Measurements from ENCODE around the gene CYP3A7. TPM values are rescaled to one million over a fixed set of nuclear protein-coding genes. Genes with fewer than 3 reads are reported as not detected.
"Not testable (repeated sequence)": the region's sequence is repeated elsewhere in the genome, so short reads cannot be mapped to it uniquely, and the experiment has no call there.

Gene CYP3A7
- total and polyA plus RNA-seq, 12 donors, result not detected

DNA sequence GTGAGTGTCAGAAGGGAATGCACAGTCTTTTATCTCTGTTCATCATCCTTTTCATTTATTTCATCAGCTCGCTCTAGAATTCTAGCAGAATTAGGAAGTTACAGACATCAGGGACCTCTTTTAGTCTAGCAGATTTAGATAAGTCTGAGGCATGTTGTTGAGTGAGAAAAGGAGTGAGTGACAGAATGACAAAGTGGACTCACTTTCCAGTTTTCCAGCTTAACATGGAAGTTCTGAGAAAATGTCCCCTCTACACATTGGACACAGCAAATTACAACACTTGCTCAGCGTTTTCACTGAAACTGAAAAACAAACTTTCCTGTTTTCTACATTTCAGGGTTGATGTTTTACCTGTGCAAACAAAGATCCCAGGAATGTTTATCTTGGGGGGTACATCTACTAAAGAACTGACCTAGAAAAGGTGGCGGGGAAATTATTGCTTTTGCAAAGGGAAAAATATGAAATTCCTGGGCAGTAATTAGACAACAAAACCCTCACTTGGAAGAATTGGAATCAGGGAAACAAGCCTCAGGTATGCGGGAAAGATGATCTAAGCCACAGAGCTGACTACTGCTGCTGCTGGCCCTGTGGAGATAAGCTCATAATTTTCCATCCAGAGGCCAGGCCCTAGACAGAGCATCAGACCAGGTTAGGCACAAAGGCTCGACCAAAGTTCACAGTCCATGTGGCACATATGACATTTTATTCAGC lies 40.6 kb downstream of the CYP3A7 start:
- H3K36me3 ChIP-seq, result no peaks in the 10 kb centered on the region
- ATAC-seq, result no peak

DNA sequence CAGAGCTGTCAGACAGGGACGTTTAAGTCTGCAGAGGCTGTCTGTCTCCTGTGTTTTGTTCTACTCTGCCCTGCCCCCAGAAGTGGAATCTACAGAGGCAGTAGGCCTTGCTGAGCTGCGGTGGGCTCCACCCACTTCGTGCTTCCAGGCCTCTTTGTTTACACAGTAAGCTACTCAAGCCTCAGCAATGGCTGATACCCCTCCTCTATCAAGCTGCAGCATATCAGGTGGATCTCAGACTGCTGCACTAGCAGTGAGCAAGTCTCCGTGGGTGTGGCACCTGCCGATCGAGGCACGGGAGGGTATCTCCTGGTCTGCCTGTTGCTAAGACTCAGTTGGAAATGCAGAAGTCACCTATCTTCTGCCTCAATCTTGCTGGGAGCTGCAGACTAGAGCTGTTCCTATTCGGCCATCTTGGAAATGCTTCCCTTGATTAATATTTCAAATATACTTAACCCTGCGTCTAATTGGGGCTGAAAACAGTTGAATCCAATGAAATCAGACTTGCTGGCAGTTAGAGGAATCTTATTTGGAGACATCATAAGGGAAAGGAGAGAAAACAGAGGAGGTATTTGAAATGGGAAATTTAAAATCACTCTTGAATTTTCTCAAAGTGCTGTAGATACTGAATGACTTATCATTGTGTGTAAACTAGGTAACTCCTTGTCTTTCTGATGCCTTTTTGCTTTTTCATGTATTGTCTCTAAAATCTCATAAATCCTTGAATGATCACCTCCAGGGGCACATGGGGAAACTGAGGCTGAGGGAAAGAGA lies 41.4 kb downstream of the CYP3A7 start:
- intact Hi-C loops (cut with DNase I), result no loop called here
- Histone ChIP-seq H3K4me1 (no peaks in the 10 kb centered on the region), H3K9me3 (peaks cover 0 to 21% (median 3%) of the 10 kb centered on the region in 11 donors), H3K4me3 (no peak overlapping the region), H3K27ac (no peak overlapping the region), H3K27me3 (no peaks in the 10 kb centered on the region), H3K36me3 (no peaks in the 10 kb centered on the region)
- ATAC-seq (no peak), DNase-seq (no peak)
- 41 to 42% methylated on average over 9 of the region's 9 CpGs for WGBS, 2 donors
- TF ChIP-seq, protein P1, sequence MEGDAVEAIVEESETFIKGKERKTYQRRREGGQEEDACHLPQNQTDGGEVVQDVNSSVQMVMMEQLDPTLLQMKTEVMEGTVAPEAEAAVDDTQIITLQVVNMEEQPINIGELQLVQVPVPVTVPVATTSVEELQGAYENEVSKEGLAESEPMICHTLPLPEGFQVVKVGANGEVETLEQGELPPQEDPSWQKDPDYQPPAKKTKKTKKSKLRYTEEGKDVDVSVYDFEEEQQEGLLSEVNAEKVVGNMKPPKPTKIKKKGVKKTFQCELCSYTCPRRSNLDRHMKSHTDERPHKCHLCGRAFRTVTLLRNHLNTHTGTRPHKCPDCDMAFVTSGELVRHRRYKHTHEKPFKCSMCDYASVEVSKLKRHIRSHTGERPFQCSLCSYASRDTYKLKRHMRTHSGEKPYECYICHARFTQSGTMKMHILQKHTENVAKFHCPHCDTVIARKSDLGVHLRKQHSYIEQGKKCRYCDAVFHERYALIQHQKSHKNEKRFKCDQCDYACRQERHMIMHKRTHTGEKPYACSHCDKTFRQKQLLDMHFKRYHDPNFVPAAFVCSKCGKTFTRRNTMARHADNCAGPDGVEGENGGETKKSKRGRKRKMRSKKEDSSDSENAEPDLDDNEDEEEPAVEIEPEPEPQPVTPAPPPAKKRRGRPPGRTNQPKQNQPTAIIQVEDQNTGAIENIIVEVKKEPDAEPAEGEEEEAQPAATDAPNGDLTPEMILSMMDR (IDR thresholded peaks at IDR 0.05), result no peak

More for the DNA sequence above, 40.6 kb downstream of the CYP3A7 start:
- H3K4me3 ChIP-seq, result no peak overlapping the region
- intact Hi-C loops (cut with DNase I), result no loop called here
- H3K4me1 ChIP-seq, result no peaks in the 10 kb centered on the region
- TF ChIP-seq, protein P1 (IDR thresholded peaks at IDR 0.05), result no peak
- H3K27me3 ChIP-seq, result no peaks in the 10 kb centered on the region
- DNase-seq, result no peak
- H3K9me3 ChIP-seq, result peaks cover 0 to 19% (median 3%) of the 10 kb centered on the region in 11 donors
- no peak overlapping the region for H3K27ac ChIP-seq
- WGBS, 2 donors, result 69 to 75% methylated on average over 5 of the region's 5 CpGs

DNA sequence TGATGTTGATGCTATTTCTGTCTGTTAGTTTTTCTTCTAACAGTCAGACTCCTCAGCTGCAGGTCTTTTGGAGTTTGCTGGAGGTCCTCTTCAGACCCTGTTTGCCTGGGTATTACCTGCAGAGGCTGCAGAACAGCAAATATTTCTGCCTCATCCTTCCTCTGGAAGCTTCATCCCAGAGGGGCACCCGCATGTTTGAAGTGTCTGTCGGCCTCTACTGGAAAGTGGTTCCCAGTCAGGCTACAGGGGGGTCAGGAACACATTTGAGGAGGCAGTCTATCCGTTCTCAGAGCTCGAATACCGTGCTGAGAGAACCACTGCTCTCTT lies 41.9 kb downstream of the CYP3A7 start:
- Histone ChIP-seq H3K36me3 (no peaks in the 10 kb centered on the region), H3K27me3 (no peaks in the 10 kb centered on the region), H3K4me3 (no peak overlapping the region), H3K4me1 (no peaks in the 10 kb centered on the region), H3K27ac (no peak overlapping the region), H3K9me3 (peaks cover 0 to 21% (median 3%) of the 10 kb centered on the region in 11 donors)
- intact Hi-C loops (cut with DNase I), result no loop called here
- TF ChIP-seq, protein P1 (IDR thresholded peaks at IDR 0.05), result no peak
- ATAC-seq (no peak), DNase-seq (no peak)
- WGBS, 2 donors, result 37 to 51% methylated on average over 5 of the region's 5 CpGs

DNA sequence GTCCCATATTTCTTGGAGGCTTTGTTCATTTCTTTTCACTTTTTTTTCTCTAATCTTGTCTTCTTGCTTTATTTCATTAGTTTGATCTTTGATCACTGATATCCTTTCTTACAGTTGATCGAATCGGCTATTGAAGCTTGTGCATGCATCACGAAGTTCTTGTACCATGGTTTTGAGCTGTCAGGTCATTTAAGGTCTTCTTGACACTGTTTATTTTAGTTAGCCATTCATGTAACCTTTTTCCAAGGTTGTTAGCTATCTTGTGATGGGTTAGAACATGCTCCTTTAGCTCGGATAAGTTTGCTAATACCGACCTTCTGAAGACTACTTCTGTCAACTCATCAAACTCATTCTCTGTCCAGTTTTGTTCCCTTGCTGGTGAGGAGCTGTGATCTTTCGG lies 42.4 kb downstream of the CYP3A7 start:
- H3K36me3 ChIP-seq; ATAC-seq; H3K4me3 ChIP-seq; intact Hi-C loops (cut with DNase I); DNase-seq; H3K27me3 ChIP-seq; H3K27ac ChIP-seq; H3K4me1 ChIP-seq: not testable (repeated sequence)
- H3K9me3 ChIP-seq, result peaks cover 0 to 21% (median 3%) of the 10 kb centered on the region in 11 donors
- 89 to 94% methylated on average over 6 of the region's 6 CpGs for WGBS, 2 donors

DNA sequence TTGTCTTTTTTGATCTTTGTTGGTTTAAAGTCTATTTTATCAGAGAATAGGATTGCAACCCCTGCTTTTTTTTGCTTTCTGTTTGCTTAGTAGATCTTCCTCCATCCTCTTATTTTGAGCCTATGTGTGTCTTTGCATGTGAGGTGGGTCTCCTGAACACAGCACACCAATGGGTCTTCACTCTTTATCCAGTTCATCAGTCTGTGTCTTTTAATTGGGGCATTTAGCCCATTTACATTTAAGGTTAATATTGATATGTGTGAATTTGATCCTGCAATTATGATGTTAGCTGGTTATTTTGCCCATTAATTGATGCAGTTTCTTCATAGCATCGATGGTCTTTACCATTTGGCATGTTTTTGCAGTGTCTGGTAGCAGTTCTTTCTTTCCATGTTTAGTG lies 43.3 kb downstream of the CYP3A7 start:
- H3K4me3 ChIP-seq; intact Hi-C loops (cut with DNase I); H3K4me1 ChIP-seq; H3K36me3 ChIP-seq; H3K27me3 ChIP-seq; H3K27ac ChIP-seq; ATAC-seq; DNase-seq: not testable (repeated sequence)
- H3K9me3 ChIP-seq, result peaks cover 0 to 21% (median 3%) of the 10 kb centered on the region in 11 donors
- WGBS, 2 donors, result 88 to 95% methylated on average over 1 of the region's 1 CpG

DNA sequence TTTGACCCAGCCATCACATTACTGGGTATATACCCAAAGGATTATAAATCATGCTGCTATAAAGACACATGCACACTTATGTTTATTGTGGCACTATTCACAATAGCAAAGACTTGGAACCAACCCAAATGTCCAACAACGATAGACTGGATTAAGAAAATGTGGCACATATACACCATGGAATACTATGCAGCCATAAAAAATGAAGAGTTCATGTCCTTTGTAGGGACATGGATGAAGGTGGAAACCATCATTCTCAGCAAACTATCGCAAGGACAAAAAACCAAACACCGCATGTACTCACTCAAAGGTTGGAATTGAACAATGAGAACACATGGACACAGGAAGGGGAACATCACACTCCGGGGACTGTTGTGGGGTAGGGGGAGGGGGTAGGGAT lies 44.1 kb downstream of the CYP3A7 start:
- ATAC-seq, result not testable (repeated sequence)

DNA sequence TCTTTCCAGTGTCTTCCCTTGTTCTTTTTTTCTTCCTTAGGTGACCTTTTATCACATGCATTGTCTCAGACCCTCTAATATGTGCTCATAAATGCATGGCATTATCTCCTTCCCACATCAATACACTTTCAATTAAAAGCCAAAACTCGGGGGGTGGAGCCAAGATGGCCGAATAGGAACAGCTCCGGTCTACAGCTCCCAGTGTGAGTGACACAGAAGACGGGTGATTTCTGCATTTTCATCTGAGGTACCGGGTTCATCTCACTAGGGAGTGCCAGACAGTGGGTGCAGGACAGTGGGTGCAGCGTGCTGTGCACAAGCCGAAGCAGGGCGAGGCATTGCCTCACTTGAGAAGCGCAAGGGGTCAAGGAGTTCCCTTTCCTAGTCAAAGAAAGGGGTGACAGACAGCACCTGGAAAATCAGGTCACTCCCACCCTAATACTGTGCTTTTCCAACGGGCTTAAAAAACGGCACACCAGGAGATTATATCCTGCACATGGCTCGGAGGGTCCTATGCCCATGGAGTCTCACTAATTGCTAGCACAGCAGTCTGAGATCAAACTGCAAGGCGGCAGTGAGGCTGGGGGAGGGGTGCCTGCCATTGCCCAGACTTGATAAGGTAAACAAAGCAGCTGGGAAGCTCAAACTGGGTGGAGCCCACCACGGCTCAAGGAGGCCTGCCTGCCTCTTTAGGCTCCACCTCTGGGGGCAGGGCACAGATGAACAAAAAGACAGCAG lies 49.0 kb downstream of the CYP3A7 start:
- H3K4me3 ChIP-seq; ATAC-seq; H3K4me1 ChIP-seq; intact Hi-C loops (cut with DNase I); H3K27me3 ChIP-seq; H3K36me3 ChIP-seq; H3K27ac ChIP-seq; DNase-seq: not testable (repeated sequence)
- 89 to 91% methylated on average over 14 of the region's 14 CpGs for WGBS, 2 donors
- H3K9me3 ChIP-seq, result peaks cover 0 to 25% (median 2%) of the 10 kb centered on the region in 11 donors

More for the DNA sequence above, 44.1 kb downstream of the CYP3A7 start:
- H3K9me3 ChIP-seq, result peaks cover 0 to 21% (median 3%) of the 10 kb centered on the region in 11 donors
- H3K4me3 ChIP-seq; H3K4me1 ChIP-seq; H3K27ac ChIP-seq; DNase-seq; intact Hi-C loops (cut with DNase I); H3K36me3 ChIP-seq; H3K27me3 ChIP-seq: not testable (repeated sequence)
- WGBS, 2 donors, result 96 to 98% methylated on average over 3 of the region's 4 CpGs

Data from heart right ventricle (tissue), 16 donors.